HG03135 (cell line): ENCODE data around the gene ZNF740.

ENCODE experiments used
- ATAC-seq: cut with Tn5 transposase; IDR thresholded peaks from one replicate; pipeline ENCODE4 v1.9.1; 2021; ENCODE audit warnings: mild to moderate bottlenecking, moderate library complexity; ENCODE audit not compliant: unreplicated experiment

The ZNF740 gene

GRCh38 chr12:53211476-53212381 lies 31.2 kb downstream of the ZNF740 start:
- ATAC-seq, result no peak

- no peak for ATAC-seq
Measured at GRCh38 chr12:53212931-53213330, 32.4 kb downstream of the ZNF740 start.

GRCh38 chr12:53213348-53213747 lies 32.8 kb downstream of the ZNF740 start:
- peak; percentile 47 for ATAC-seq

GRCh38 chr12:53214221-53214620 lies 33.7 kb downstream of the ZNF740 start:
- no peak for ATAC-seq

- no peak for ATAC-seq
Measured at GRCh38 chr12:53214687-53215455, 34.3 kb downstream of the ZNF740 start.

GRCh38 chr12:53215497-53215896 lies 35.0 kb downstream of the ZNF740 start:
- no peak for ATAC-seq

GRCh38 chr12:53217051-53217930 lies 36.8 kb downstream of the ZNF740 start:
- no peak for ATAC-seq

GRCh38 chr12:53217931-53218307 lies 37.4 kb downstream of the ZNF740 start:
- no peak for ATAC-seq

- ATAC-seq, result no peak
Measured at GRCh38 chr12:53218551-53219291, 38.2 kb downstream of the ZNF740 start.

- ATAC-seq, result peak; percentile 17
Measured at GRCh38 chr12:53219292-53219955, 38.9 kb downstream of the ZNF740 start.

- ATAC-seq, result peak; percentile 26
Measured at GRCh38 chr12:53219956-53220693, 39.6 kb downstream of the ZNF740 start.

- ATAC-seq, result peak; percentile 49
Measured at GRCh38 chr12:53220694-53221202, 40.2 kb downstream of the ZNF740 start.

- ATAC-seq, result peak; percentile 27
Measured at GRCh38 chr12:53221203-53222080, 40.9 kb downstream of the ZNF740 start.

- ATAC-seq, result no peak
Measured at GRCh38 chr12:53222170-53222721, 41.7 kb downstream of the ZNF740 start.

- no peak for ATAC-seq
Measured at GRCh38 chr12:53222806-53223261, 42.3 kb downstream of the ZNF740 start.

GRCh38 chr12:53223389-53224060 lies 43.0 kb downstream of the ZNF740 start:
- ATAC-seq, result no peak
